PC-9 (cell line): ENCODE measurements around the gene DCP1B.

Source experiments
- EZH2 ChIP-seq: fragments of 200-600 bp; sonication (generic); IDR thresholded peaks from 2 replicates; pipeline ENCODE4 v1.8.0; 2017; ENCODE audit warnings: antibody characterized with exemption, low read depth
- TF ChIP-seq, protein P1 (sequence below): fragments of 200-600 bp; sonication (generic); conservative IDR thresholded peaks from 2 replicates; pipeline ENCODE4 v1.6.1; 2017; ENCODE audit warnings: mixed run types, antibody characterized with exemption, mild to moderate bottlenecking, moderate library complexity

DNA sequence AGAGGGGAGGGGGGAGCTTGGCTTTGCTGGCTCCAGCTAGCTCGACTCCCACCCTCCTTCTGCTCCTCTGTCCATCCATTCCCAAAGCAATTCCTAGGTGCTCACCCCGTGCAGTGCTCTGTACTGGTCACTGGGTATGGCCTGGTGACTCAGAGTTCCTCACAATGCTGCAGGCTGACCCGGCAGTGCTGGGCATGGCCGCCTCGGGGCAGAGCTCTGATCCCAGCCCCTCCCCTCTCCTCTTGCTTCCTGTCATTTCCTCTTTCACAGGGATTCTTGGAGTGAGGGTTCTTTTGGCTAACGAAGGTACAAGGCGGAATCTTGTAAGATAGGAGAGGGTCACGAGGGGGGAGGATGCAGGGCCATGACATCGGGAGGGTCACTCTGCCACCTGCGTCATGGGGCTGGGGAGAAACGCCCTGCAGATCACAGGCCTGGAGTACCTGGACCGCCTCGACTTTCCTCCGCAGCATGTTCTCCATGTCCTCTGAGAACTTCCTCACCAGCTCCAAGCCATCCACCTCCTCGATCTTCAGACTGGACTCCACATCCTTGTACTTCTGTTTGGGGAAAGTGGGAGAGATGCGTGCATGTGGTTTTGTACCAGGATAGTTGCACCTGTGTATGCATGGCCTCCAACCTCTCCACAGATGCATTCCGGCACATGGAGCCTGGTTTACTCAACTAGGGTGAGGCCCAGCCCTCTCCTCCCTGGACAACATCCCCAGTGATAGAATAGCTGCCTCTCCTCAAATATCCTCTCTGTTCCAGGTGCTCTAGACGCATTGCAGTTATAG lies 91.5 kb downstream of the DCP1B start:
- TF ChIP-seq, protein P1, sequence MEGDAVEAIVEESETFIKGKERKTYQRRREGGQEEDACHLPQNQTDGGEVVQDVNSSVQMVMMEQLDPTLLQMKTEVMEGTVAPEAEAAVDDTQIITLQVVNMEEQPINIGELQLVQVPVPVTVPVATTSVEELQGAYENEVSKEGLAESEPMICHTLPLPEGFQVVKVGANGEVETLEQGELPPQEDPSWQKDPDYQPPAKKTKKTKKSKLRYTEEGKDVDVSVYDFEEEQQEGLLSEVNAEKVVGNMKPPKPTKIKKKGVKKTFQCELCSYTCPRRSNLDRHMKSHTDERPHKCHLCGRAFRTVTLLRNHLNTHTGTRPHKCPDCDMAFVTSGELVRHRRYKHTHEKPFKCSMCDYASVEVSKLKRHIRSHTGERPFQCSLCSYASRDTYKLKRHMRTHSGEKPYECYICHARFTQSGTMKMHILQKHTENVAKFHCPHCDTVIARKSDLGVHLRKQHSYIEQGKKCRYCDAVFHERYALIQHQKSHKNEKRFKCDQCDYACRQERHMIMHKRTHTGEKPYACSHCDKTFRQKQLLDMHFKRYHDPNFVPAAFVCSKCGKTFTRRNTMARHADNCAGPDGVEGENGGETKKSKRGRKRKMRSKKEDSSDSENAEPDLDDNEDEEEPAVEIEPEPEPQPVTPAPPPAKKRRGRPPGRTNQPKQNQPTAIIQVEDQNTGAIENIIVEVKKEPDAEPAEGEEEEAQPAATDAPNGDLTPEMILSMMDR = no peak
- TF ChIP-seq EZH2 = no peak
